HG02763 (cell line): Measurements from ENCODE around the gene OR6C75.
"Not testable (repeated sequence)": the region's sequence is repeated elsewhere in the genome, so short reads cannot be mapped to it uniquely, and the experiment has no call there.

ENCODE experiments used
- ATAC-seq: cut with Tn5 transposase; IDR thresholded peaks from one replicate; pipeline ENCODE4 v1.9.1; 2021; ENCODE audit warnings: mild to moderate bottlenecking, moderate library complexity; ENCODE audit not compliant: unreplicated experiment

Gene OR6C75

DNA sequence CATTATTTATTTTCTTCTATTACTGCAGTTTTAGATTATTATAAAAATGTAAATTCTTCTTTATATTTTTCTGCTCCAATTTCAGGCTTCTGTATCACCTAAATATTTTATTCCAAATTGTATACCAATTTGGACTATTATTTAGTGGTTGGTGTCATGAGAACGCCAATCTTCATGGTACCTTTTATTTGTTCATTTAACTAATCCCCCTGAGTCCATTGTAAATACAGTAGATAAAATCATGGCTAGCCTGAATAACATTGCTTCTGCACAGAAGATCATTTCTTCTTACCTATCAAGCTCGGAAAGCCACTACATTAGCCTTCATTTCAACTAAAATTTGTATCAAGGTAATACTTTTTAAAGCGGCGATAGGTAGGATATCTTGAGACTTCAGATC, at the start of gene OR6C75:
Gene OR6C75, plus strand, starts transcription at position 301 of the 400 bp plus-strand sequence. CDS start 2,136 bp downstream, outside the sequence.
- no peak for ATAC-seq

DNA sequence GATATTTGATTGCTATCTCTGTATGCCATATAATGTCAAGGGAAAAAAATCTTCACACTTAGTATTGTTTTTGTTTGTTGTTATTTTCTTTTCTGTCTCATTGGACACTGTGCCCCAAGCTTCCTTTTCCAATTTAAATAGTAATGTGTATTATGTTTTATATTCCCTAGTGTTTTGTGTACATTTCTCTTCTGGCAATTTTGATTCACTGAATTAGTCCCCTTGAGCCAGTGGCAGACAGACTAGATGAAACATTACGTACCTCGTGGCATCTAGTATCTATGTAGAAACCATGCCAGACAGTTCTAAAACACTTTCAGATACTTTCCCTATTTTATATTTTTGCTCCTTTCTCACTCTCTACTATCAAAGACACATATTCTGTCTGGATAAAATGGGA, 48.7 kb upstream of the OR6C75 start, which contains the start of gene OR6C1:
Gene OR6C1, plus strand, starts transcription at position 301 of the 400 bp plus-strand sequence. CDS start 6,257 bp downstream, outside the sequence.
- ATAC-seq: no peak

DNA sequence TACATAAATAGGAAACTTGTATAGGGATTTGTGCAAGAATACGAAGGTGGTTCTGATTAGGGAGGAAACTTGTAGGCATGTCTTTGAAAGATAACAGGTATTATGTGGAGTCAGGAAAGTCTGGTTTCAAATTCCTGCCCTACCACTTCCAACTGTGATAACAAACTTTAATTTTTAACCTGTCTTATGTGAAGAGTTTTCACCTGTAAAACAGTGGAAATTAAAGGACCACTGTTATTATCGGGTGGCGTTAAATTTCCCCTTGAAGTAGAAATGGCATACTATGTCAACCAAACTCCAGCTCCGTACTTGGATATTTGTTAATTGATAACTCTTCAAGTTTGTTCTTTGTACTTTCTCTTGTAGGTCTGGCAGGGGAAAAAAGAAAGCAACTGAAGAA, 42.6 kb upstream of the OR6C75 start:
- ATAC-seq: no peak

DNA sequence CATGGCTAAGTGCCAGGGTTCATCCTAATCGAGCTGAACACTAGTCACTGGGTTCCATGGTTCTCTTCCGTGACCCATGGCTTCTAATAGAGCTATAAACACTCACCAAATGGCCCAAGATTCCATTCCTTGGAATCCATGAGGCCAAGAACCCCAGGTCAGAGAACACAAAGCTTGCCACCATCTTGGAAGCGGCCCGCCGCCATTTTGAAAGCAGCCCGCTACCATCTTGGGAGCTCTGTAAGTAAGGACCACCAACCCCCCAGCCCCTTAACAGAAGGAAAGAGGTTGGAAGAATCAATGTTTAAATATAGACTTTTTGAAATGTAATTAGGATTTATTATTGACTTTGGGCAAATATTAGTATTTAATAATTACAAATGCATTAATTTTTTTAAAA, 37.0 kb upstream of the OR6C75 start:
- not testable (repeated sequence) for ATAC-seq

DNA sequence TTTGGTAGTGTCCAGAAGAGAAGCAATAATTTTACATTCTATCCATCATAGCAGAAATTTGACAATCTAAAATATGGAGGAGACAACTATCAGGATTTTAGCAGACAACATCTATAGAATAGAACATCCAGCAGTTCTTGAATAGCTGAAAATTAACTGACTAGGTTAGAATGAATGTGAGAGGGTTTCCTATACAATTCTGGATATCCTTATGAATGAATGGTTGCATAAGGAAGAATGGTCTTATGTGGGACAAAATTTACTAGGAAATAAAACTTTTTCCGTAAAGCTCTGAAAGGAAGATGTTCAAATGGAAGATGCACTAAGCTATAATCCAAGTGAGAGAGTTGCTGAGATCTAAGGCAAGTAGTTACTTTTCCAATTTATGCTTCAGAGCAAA, 32.3 kb upstream of the OR6C75 start, which contains the start of gene OR6C3:
Gene OR6C3, plus strand, starts transcription at position 301 of the 400 bp plus-strand sequence. CDS start 955 bp downstream, outside the sequence.
- ATAC-seq: no peak

DNA sequence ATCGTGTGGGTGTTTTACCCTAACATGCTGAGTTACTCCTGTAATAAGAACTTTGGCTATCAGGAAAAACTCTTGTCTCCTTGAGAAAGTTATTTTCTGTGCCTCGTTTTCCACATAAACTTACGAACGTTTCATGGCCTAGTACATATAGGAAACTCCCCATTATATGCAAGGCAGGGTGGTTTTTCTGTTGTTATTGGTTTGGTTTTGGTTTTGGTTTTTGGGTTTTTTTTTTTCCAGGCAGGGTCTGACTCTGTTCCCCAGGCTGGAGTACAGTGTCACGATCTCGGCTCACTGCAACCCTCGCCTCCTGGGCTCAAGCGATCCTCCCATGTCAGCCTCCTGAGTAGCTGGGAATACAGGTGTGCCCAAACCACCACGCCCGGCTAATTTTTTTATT, 26.8 kb upstream of the OR6C75 start:
- ATAC-seq: no peak

DNA sequence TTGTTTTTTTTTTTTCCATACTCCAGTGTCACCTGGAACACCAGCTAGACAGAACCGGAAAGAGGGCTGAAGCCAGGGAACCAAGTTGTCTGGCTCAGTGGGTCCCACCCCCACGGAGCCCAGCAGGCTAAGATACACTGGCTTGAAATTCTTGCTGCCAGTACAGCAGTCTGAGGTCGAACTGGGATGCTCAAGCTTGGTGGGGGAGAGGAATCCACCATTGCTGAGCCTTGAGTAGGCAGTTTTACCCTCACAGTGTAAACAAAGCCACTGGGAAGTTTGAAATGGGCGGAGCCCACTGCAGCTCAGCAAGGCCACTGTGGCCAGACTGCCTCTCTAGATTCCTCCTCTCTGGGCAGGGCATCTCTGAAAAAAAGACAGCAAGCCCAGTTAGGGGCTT, 7.4 kb upstream of the OR6C75 start:
- not testable (repeated sequence) for ATAC-seq

DNA sequence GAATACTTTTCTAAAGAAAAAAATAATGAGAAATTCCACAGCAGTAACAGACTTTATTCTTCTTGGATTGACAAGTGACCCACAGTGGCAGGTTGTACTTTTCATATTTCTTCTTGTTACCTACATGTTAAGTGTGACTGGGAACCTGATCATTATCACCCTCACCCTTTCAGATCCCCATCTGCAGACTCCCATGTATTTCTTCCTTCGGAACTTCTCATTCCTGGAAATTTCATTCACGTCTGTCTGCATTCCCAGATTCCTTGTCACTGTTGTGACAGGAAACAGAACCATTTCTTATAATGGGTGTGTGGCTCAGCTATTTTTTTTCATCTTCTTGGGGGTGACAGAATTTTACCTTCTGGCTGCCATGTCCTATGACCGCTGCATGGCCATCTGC, 2.3 kb downstream of the OR6C75 start:
- no peak for ATAC-seq

DNA sequence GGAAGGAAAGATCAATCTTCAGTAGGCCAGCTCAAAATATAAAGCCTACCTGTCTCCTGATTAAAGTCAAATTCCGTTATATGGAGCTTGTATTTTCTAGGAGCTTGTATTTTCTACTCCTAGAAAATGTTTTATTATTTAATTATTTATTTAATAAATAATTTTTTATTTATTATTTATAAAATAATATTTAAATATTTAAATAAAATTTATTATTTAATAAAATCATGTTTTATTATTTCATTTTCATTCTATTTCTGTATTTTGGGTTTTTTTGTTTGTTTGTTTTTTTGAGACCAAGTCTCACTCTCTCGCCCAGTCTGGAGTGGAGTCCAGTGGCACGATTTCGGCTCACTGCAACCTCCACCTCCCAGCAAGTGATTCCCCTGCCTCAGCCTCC, 9.7 kb downstream of the OR6C75 start:
- ATAC-seq: no peak

DNA sequence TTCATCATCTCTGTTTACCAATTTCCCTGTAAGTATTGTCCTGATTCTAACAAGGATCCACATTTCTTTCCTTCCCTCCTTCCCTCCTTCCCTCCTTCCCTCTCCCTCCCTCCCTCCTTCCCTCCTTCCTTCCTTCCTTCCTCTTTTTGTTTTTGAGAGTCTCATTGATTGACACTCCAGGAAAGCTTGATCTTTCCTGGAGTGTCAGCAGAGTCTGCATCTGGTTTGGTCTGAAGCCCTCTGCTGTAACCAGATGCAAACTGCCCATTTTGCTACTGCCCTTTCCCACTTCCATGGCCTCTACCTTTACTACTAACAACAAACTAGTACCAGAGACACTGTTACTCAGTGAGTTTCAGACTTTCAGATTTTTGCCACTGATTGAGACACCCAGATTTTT, 23.1 kb downstream of the OR6C75 start:
- ATAC-seq: no peak

DNA sequence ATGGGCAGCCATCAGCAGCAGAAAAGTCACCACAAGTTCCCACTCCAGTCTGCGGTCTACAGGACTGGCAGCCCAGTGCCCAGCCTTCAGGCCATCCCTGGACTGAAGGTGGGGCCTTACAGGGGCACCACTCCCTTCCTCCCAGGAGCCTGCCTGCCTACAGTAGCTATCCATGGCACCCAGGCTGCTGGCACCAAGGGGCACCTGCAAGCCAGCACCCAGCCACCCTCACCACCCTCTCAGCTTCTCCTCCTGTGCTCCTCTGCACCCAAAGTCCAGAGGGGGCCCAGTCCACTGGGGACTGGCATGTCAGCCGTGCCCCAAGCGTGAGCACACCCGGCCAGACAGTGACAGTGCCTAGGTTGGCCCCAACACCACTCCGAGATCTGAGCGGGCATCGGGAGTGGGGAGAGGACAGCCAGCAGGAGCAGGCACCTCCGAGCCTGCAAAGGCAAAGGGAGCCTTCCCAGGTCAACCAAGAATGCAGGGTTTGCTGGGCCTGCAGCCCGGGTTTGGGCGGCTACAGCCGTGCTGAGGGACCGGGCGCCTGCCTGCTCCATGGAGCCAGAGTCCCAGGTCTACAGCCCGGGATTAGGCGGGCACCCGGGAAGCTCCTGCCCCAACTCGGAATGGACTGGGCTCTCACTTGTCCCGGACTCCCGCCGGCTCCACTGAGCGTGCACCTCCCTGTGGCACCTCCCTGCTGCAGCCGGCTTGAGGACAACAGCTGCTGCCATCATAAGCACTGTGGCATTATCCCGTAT, 29.4 kb downstream of the OR6C75 start:
- ATAC-seq: no peak

DNA sequence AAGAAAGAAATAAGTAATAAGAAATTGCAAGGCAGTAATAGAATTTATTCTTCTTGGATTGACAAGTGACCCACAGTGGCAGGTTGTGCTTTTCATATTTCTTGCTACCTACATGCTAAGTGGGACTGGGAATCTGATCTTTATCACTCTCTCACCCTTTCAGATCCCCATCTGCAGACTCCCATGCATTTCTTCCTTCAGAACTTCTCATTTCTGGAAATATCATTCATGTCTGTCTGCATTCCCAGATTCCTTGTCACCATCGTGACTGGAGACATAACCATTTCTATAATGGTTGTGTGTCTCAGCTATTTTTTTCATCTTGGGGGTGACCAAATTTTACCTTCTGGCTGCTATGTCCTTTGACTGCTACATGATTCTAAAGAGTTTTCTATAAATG, 33.6 kb downstream of the OR6C75 start:
- ATAC-seq: no peak

DNA sequence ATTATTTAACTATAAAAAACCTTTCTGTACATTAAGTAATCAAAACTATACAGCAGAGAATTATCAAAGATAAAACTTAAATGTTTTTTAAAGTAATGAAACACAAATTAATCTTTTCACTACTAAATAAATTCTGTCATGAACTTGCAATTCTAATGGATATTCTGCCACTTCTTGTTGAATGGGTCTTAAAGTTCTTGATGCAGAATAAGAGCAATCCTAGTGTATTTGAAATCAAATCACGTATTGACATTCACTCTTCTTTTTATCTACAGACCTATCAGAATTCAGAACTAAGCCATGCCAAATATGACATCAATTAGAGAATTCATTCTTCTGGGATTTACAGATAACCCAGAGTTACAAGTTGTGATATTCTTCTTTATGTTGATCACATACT, 37.5 kb downstream of the OR6C75 start, which contains the start of gene OR6C65:
Gene OR6C65, plus strand, starts transcription at position 301 of the 400 bp plus-strand sequence. Its CDS starts 0 bp downstream, at position 301.
- no peak for ATAC-seq

DNA sequence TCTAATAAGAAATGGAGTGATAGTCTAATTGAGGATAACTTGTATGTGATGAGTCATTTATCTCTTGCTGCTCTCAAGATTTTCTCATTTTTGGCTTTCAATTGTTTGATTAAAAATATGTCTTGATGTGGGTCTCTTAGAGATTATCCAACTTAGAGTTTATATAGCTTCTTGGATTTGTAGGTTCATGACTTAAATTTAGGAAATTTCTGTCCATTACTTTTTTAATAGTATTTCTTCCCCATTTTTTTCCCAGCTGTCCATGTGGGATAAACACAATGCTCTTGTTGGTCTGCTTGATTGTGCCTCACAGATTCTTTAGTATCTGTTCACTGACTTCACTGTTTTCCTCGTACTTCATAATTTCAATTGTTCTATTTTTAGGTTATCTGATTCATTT, 45.1 kb downstream of the OR6C75 start:
- ATAC-seq: no peak

DNA sequence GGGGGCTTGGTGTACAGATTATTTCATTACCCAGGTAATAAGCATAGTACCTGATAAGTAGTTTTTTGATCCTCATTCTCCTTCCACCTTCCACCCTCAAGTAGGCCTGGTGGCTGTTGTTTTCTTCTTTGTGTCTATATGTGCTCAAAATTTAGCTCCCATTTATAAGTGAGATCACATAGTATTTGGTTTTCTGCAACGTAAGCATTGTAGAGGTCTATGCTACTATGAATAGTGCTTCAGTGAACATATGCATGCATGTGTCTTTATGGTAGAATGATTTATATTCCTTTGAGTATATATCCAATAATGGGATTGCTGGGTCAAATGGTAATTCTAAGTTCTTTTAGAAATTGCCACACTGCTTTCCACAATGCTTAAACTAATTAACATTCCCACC, 46.4 kb downstream of the OR6C75 start:
- ATAC-seq: not testable (repeated sequence)

DNA sequence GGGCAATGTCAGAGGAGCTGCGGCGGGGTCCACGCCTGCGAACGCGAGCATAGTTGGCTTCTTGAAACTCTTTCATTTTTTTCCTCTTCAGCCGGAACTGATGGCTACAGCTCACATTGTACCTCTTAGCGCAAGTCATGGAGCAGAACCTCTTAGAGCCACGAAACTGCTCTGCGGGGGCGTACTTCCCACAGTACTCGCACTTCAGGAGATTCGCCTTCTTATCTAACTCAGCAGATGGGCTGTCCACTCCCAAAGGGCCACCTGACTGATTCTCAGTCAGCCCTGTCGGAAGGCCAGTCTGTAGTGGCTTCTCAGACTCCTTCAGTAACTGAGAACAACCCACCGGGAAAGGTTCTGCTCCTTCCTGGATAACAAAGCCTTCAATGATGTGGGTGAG, 49.4 kb downstream of the OR6C75 start:
- ATAC-seq: not testable (repeated sequence)

DNA sequence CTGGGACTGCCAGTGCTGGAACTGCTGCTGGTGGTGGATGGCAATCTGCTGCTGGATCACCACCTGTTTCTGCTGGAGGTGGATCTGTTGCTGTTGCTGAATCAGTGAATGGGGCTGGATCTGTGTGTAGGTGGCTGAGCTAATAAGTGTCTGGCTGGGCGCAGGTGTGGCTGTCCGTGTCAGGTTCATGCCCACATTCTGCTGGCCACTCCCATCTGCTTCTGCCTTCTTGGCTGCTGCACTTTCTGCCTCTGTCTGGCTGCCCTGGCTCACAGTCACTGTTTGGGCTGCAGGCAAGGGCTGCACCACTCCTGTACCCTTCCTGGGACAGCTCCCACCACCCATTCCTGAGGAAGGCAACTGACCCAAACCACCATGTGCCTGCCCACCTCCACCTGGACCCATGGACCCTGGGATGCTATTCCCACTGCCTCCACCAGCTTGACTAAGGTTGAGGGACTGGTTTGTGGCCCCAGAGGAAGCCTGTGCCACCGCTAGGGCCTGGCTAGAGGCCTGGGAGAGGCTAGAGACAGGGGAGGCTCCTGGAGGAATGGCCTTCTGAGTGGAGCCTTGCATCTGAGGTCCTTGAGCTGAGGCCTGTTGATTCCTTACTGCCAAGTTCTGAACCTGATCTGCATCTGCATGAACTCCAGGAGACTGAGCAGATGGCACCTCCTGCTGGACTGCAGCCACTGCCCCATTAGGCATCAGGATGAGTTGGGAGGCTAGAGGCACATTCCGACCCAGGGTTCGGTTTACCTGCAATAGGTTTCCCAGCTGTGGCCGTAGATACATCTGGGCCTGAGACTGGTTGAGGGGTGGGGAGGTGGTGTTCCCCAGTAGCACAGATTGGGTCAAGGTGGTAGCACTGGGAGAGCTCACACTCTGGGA, 51.0 kb downstream of the OR6C75 start:
- not testable (repeated sequence) for ATAC-seq

DNA sequence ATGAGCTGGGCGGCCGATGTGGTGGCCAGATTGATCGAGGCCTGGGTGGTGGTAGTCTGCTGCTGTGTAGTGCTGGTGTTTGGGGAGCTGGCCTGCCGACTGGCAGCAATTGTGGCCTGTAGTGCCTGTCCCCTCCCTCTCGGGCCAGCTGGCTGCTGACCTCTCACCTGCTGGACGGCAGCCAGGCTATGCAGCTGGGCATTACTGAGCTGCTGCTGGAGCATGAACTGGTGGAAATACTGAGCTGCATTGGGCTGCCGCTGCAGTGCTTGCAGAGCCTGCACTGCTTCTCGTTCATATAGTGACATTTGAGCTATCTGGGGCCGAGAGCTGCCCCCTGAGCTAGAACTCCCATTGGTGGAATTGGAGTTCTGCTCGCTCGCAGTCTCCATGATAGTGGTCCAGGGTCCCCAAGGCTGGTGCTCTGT, 51.6 kb downstream of the OR6C75 start:
- ATAC-seq: not testable (repeated sequence)

DNA sequence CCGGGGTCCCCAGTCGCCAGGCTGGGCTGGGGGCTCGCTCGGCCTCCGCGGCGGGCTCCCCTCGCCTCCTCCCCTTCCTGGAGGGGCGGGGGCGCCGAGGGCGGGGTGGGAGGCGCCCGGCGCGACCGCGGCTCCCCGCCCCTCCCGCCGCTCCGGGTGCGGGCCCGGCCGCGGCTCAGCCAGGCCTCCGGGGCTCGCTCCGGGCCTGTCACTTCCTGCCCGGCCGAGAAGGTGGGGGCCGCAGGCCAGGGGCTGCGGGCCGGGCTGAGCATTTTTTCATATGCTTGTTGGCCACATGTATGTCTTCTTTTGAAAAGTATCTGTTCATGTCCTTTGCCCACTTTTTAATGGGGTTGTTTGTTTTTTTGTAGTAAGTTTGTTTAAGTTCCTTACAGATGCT, 52.1 kb downstream of the OR6C75 start:
- ATAC-seq: not testable (repeated sequence)

DNA sequence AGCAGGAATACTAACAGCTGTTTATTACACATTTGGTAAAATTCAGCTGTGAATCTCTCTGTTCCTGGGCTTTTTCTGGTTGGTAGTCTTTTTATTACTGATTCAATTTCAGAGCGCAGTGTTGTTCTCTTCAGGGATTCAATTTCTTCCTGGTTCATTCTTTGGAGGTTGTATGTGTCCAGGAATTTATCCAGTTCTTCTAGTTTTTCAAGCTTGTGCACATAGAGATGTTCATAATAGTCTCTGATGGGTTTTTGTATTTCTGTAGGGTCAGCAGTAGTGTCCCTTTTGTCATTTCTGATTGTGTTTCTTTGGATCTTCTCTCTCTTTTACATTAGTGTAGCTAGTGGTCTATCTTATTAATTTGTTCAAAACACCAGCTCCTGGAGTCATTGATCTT, 54.2 kb downstream of the OR6C75 start:
- ATAC-seq: no peak
